ENCODE measurements around the gene FMN2.

FMN2 gene

DNA sequence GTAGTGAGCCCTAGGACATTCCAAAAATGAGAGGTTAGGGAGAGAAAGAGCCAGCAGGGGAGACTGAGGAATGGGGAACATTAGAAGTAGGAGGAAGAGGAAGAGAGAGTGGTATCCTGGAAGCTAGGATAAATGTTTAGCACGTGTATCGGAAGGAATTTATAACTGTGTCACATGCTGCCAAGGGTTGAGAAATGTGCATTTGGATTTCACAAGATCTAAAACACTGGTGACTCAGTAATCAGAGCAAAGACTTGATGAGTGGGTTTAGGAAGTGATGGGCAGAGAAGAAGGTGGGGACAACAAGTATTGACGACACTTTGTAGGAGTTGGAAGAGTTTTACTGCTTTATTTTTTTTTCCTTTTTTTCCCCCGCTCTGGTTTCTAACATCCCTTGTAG is 193.9 kb downstream of the FMN2 start:
- TF ChIP-seq, protein P1, sequence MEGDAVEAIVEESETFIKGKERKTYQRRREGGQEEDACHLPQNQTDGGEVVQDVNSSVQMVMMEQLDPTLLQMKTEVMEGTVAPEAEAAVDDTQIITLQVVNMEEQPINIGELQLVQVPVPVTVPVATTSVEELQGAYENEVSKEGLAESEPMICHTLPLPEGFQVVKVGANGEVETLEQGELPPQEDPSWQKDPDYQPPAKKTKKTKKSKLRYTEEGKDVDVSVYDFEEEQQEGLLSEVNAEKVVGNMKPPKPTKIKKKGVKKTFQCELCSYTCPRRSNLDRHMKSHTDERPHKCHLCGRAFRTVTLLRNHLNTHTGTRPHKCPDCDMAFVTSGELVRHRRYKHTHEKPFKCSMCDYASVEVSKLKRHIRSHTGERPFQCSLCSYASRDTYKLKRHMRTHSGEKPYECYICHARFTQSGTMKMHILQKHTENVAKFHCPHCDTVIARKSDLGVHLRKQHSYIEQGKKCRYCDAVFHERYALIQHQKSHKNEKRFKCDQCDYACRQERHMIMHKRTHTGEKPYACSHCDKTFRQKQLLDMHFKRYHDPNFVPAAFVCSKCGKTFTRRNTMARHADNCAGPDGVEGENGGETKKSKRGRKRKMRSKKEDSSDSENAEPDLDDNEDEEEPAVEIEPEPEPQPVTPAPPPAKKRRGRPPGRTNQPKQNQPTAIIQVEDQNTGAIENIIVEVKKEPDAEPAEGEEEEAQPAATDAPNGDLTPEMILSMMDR (IDR thresholded peaks at IDR 0.05; ENCODE audit: low read depth, low read length) = no peak
- no peak overlapping the region for H3K4me3 ChIP-seq (replicated peaks in 1 of 2; ENCODE audit: low read depth in 2 of 2, low read length in 2 of 2)
- peak; percentile 62 to 81 for DNase-seq (ENCODE audit: low read depth in 2 of 2)

DNA sequence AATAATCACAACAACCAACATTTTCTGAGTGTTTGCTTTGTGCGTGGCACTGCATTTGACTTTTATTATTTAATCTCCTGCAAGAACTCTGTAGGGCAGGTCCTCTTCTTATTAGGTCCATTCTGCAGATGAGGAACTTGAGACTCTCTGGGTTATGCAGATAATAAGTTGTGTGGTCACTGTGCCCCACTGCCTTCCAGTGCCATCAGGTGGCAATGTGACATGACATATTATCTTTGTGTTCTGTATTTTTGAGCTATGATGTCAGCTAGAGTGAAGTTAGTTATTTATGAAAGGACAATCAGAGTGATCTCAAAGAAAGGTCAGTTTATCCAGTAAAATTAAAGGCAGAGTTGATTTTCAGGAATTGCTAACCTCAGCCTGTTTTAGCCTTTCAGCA is 196.0 kb downstream of the FMN2 start:
- TF ChIP-seq, protein P1 (IDR thresholded peaks at IDR 0.05; ENCODE audit: low read depth, low read length) = no peak
- no peak for DNase-seq (ENCODE audit: low read depth in 2 of 2)
- H3K4me3 ChIP-seq (replicated peaks in 1 of 2; ENCODE audit: low read depth in 2 of 2, low read length in 2 of 2) = no peak overlapping the region

DNA sequence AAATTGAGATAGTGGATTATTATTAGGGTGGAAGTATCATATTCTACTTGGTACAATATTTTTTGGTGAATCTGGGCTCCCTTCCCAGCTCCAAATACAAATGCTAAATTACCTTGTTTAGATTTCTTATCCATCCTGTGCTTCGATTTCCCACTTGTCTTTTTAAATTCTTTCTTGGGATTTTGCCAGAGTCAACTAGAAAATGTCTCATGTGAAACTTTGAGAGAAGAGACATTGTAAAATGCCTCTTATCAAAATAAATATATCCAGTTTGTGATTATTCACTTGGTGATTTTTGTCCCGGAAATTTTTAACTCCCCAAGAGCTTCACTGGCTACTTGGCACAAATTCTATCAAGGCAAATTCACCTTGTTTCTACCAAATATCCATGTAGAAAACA is 202.0 kb downstream of the FMN2 start:
- no peak overlapping the region for H3K4me3 ChIP-seq (replicated peaks in 1 of 2; ENCODE audit: low read depth in 2 of 2, low read length in 2 of 2)
- DNase-seq (ENCODE audit: low read depth in 2 of 2) = no peak
- TF ChIP-seq, protein P1 (IDR thresholded peaks at IDR 0.05; ENCODE audit: low read depth, low read length) = no peak

DNA sequence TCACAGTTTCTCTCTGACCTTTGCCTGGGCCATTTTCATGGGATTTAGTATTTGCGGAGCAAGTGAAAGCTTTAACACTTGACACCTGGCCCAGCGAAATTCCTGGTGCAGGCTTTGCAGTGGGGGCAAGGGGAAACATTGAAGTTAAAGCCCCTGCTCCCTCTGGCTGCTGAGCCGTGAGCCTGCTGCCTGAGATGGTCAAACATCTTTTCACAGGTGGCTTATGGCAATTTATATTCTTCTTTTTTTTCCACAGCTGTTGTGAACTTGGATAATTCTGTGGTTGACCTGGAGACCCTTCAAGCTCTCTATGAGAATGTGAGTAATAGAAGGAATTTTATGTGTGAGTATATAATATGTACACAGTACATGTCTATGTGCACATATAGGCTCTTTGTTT is 202.9 kb downstream of the FMN2 start:
- TF ChIP-seq, protein P1 (IDR thresholded peaks at IDR 0.05; ENCODE audit: low read depth, low read length) = peak; percentile 7
- DNase-seq (ENCODE audit: low read depth in 2 of 2) = no peak
- H3K4me3 ChIP-seq (replicated peaks in 1 of 2; ENCODE audit: low read depth in 2 of 2, low read length in 2 of 2) = no peak overlapping the region

DNA sequence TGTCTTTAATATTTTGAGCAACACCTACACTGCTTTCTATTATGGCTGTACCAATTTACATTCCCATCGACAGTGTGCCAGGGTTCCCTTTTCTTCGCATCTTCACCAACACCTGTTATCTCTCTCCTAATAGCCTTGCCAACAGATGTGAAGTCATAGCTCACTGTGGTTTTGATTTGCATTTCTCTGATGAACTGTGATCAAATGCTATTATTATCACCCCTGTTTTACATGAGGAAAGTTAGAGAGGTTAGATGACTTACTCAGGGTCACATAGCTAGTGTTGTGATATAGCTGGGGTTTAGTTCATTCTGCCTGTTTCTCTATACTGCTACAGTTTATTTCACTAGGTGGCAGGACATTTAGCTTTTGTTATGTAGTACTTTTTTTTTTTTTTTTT is 204.1 kb downstream of the FMN2 start:
- TF ChIP-seq, protein P1 (IDR thresholded peaks at IDR 0.05; ENCODE audit: low read depth, low read length) = no peak
- no peak overlapping the region for H3K4me3 ChIP-seq (replicated peaks in 1 of 2; ENCODE audit: low read depth in 2 of 2, low read length in 2 of 2)
- DNase-seq (ENCODE audit: low read depth in 2 of 2) = no peak

DNA sequence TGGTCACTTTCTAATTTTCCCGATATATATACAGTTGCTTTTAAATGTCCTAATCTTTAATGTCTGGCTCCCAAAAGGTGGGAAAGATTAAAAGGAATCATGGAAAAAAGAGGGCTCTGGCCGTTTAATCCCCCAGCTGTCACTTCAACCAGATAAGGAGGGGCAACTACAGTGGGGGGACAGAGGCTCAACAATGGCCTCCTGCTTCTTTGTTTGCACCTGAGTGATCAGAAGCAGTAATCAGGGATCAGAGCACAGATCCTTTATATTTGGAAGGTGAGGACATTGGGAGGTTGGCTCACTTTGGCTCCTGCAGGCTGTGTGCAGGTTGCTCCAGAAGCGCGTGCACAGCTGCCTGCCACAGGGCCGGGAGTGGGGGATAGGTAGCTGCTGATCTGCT is 212.8 kb downstream of the FMN2 start:
- DNase-seq (ENCODE audit: low read depth in 2 of 2) = no peak
- TF ChIP-seq, protein P1 (IDR thresholded peaks at IDR 0.05; ENCODE audit: low read depth, low read length) = no peak
- no peak overlapping the region for H3K4me3 ChIP-seq (replicated peaks in 1 of 2; ENCODE audit: low read depth in 2 of 2, low read length in 2 of 2)

DNA sequence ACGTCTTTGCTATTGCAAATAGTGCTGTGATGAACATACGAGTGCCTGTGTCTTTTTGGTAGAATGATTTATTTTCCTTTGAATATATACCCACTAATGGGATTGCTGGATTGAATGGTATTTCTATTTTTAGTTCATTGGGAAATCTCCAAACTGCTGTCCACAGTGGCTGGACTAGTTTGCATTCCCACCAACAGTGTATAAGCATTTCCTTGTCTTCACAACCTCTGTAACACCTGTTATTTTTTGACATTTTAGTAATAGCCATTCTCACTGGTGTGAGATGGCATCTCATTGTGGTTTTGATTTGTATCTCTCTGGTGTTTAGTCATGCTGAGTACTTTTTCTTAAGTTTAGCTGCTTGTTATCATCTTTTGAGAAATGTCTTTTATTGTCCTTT is 215.0 kb downstream of the FMN2 start:
- DNase-seq (ENCODE audit: low read depth in 2 of 2) = no peak
- TF ChIP-seq, protein P1 (IDR thresholded peaks at IDR 0.05; ENCODE audit: low read depth, low read length) = no peak

More for the DNA sequence above, 215.0 kb downstream of the FMN2 start:
- H3K4me3 ChIP-seq (replicated peaks in 1 of 2; ENCODE audit: low read depth in 2 of 2, low read length in 2 of 2) = no peak overlapping the region

Measured in cardiac fibroblast (primary cell).